GM19238 (cell line): ENCODE data around the gene EXOC3.

Experiments used
- DNase-seq: peaks from one replicate; pipeline ENCODE4 v3.0.0; 2011; ENCODE audit warnings: low spot score; ENCODE audit not compliant: insufficient read length

Gene EXOC3

GRCh38 chr5:425714-426113, 17.3 kb upstream of the EXOC3 start:
- DNase-seq = no peak

GRCh38 chr5:426392-426976, 16.5 kb upstream of the EXOC3 start:
- no peak for DNase-seq

- no peak for DNase-seq
Observed at GRCh38 chr5:427415-428087, 15.4 kb upstream of the EXOC3 start.

GRCh38 chr5:428219-428618, 14.8 kb upstream of the EXOC3 start:
- DNase-seq = no peak

GRCh38 chr5:428754-429452, 14.1 kb upstream of the EXOC3 start:
- no peak for DNase-seq

- no peak for DNase-seq
Observed at GRCh38 chr5:429453-430188, 13.4 kb upstream of the EXOC3 start.

- DNase-seq = no peak
Observed at GRCh38 chr5:430214-430925, 12.6 kb upstream of the EXOC3 start.

GRCh38 chr5:431001-431710, 11.8 kb upstream of the EXOC3 start:
- peak; percentile 72 for DNase-seq

- DNase-seq = no peak
Observed at GRCh38 chr5:431711-432050, 11.3 kb upstream of the EXOC3 start.

- no peak for DNase-seq
Observed at GRCh38 chr5:432201-432927, 10.6 kb upstream of the EXOC3 start.

GRCh38 chr5:432928-433791, 9.8 kb upstream of the EXOC3 start:
- DNase-seq = no peak

- no peak for DNase-seq
Observed at GRCh38 chr5:433836-434235, 9.1 kb upstream of the EXOC3 start.

GRCh38 chr5:434443-435146, 8.4 kb upstream of the EXOC3 start:
- DNase-seq = no peak

GRCh38 chr5:435156-435790, 7.7 kb upstream of the EXOC3 start:
- DNase-seq = no peak

GRCh38 chr5:435961-436640, 6.9 kb upstream of the EXOC3 start:
- no peak for DNase-seq

- DNase-seq = no peak
Observed at GRCh38 chr5:436641-436975, 6.4 kb upstream of the EXOC3 start.

- no peak for DNase-seq
Observed at GRCh38 chr5:437281-437771, 5.7 kb upstream of the EXOC3 start.
